ENCODE data around the gene PIM3. TPM values are rescaled to one million over a fixed set of nuclear protein-coding genes. Genes with fewer than 3 reads are reported as not detected.
A peak's percentile ranks its signal among the peaks of the same experiment; 100 is the strongest.
"Not testable (repeated sequence)": the region's sequence is repeated elsewhere in the genome, so short reads cannot be mapped to it uniquely, and the experiment has no call there.

Gene PIM3
- total RNA-seq, 1 donor from 2014 or later, result 119 TPM

- peak; percentile 77 for ATAC-seq
- intact Hi-C loops (cut with DNase I), result loop anchor here (10.0 kb wide), 1 partner anchor 49 kb away; no protein-coding TSS in a partner anchor
- Histone ChIP-seq H3K36me3 (no peaks in the 10 kb centered on the region), H3K4me3 (peak overlapping the region; percentile 19), H3K4me1 (peaks cover 9% of the 10 kb centered on the region), H3K27me3 (peaks cover 23% of the 10 kb centered on the region), H3K9me3 (peaks cover 3% of the 10 kb centered on the region), H3K27ac (no peak overlapping the region)
- TF ChIP-seq CTCF (IDR thresholded peaks at IDR 0.05), result peak; percentile 49
- DNase-seq, result peak; percentile 72
Observed at GRCh38 chr22:49983148-49984042, 22.8 kb downstream of the PIM3 start.

- no peaks in the 10 kb centered on the region for H3K36me3 ChIP-seq
- no peak overlapping the region for H3K27ac ChIP-seq
- H3K4me1 ChIP-seq, result peaks cover 9% of the 10 kb centered on the region
- peaks cover 3% of the 10 kb centered on the region for H3K9me3 ChIP-seq
- ATAC-seq, result no peak
- no peak for TF ChIP-seq CTCF (IDR thresholded peaks at IDR 0.05)
- intact Hi-C loops (cut with DNase I), result loop anchor here (10.0 kb wide), 1 partner anchor 52 kb away; no protein-coding TSS in a partner anchor
- no peak for DNase-seq
- H3K4me3 ChIP-seq, result no peak overlapping the region
- peaks cover 23% of the 10 kb centered on the region for H3K27me3 ChIP-seq
Observed at GRCh38 chr22:49986325-49986724, 25.8 kb downstream of the PIM3 start.

- not testable (repeated sequence) for ATAC-seq, H3K4me1 ChIP-seq, H3K4me3 ChIP-seq, H3K36me3 ChIP-seq, H3K27ac ChIP-seq, H3K27me3 ChIP-seq, H3K9me3 ChIP-seq
- intact Hi-C loops (cut with DNase I), result loop anchor here (10.0 kb wide), 1 partner anchor 55 kb away; no protein-coding TSS in a partner anchor
- peak; percentile 39 for DNase-seq
Observed at GRCh38 chr22:49989826-49990225, 29.3 kb downstream of the PIM3 start.

GRCh38 chr22:49991167-49991566 lies 30.6 kb downstream of the PIM3 start:
- peaks cover 4% of the 10 kb centered on the region for H3K4me1 ChIP-seq
- no peaks in the 10 kb centered on the region for H3K36me3 ChIP-seq
- no peak for TF ChIP-seq CTCF (IDR thresholded peaks at IDR 0.05)
- no peak overlapping the region for H3K27ac ChIP-seq
- no peak for DNase-seq
- H3K9me3 ChIP-seq, result no peaks in the 10 kb centered on the region
- no peak for ATAC-seq
- H3K27me3 ChIP-seq, result no peaks in the 10 kb centered on the region
- no peak overlapping the region for H3K4me3 ChIP-seq
- intact Hi-C loops (cut with DNase I), result no loop called here

- H3K27ac ChIP-seq, result no peak overlapping the region
- no peak for TF ChIP-seq CTCF (IDR thresholded peaks at IDR 0.05)
- H3K27me3 ChIP-seq, result no peaks in the 10 kb centered on the region
- DNase-seq, result peak; percentile 29
- no peak overlapping the region for H3K4me3 ChIP-seq
- H3K4me1 ChIP-seq, result peaks cover 4% of the 10 kb centered on the region
- H3K9me3 ChIP-seq, result no peaks in the 10 kb centered on the region
- intact Hi-C loops (cut with DNase I), result no loop called here
- ATAC-seq, result no peak
- no peaks in the 10 kb centered on the region for H3K36me3 ChIP-seq
Observed at GRCh38 chr22:49991907-49992533, 31.4 kb downstream of the PIM3 start.

All from upper lobe of right lung (tissue), 1 donor.